T-helper 2 cell treated with Interferon-gamma antibody and Interleukin-4, amounts not matched to agents 5 μg/mL and 100 μg/mL, for 36 hours (primary cell): ENCODE results near the gene APOA1.

ENCODE experiments used
- DNase-seq: peaks from one replicate; pipeline ENCODE4 v3.0.0; 2021; ENCODE audit warnings: low spot score
- H3K27ac Mint-ChIP-seq: one replicate; pipeline ENCODE4 v1.8.0; 2021; ENCODE audit warnings: mild to moderate bottlenecking, mixed read lengths
- H3K27me3 Mint-ChIP-seq: one replicate; pipeline ENCODE4 v1.8.0; 2021; ENCODE audit warnings: low read depth, mixed read lengths
- H3K36me3 Mint-ChIP-seq: one replicate; pipeline ENCODE4 v1.8.0; 2021; ENCODE audit warnings: low read depth, mixed read lengths
- H3K4me1 Mint-ChIP-seq: one replicate; pipeline ENCODE4 v1.8.0; 2021; ENCODE audit warnings: low read depth, mixed read lengths
- H3K4me3 Mint-ChIP-seq: one replicate; pipeline ENCODE4 v1.8.0; 2022; ENCODE audit warnings: mild to moderate bottlenecking, moderate library complexity, mixed read lengths
- H3K9me3 Mint-ChIP-seq: one replicate; pipeline ENCODE4 v1.8.0; 2021; ENCODE audit warnings: mixed read lengths

The APOA1 gene

DNA sequence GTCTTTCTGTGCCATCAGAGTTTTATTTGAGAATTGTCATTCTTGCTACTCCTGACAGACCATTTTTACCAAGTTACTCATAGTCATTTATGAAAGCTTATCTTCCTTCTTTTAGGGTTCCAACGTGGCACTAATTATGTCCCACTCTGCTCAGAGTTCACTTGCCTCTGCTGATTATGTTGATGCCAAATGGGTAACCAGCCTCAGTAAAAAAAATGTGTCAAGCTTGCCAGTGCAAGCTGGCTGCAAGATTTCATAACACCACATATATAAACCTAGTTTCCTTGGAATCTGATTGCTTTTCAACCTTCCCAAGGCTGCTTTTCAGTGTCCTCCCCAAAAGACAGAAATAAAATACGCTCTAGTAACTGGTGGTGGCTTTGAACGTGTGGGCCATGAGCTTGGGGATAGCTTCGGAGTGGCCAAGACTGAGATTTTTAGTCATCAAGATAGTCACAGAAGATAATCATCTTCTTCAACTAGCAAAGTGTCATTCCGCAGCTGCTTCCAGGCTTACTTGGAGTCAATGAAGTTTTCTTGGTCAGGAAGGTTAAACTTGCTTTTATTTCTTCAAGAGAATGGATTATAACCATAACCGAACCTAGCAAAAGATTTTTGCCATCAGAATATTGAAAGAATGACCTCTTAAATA, 29.5 kb upstream of the APOA1 start:
- Mint-ChIP-seq H3K36me3 (peaks cover 40% of the 10 kb centered on the region), H3K9me3 (no peaks in the 10 kb centered on the region), H3K4me3 (no peak overlapping the region), H3K4me1 (peaks cover 4% of the 10 kb centered on the region), H3K27me3 (no peaks in the 10 kb centered on the region), H3K27ac (no peak overlapping the region)
- DNase-seq: no peak

- Mint-ChIP-seq H3K4me1 (peaks cover 7% of the 10 kb centered on the region), H3K9me3 (no peaks in the 10 kb centered on the region), H3K36me3 (peaks cover 41% of the 10 kb centered on the region), H3K4me3 (no peak overlapping the region), H3K27ac (no peak overlapping the region), H3K27me3 (no peaks in the 10 kb centered on the region)
- no peak for DNase-seq
These were observed 28.3 kb upstream of the APOA1 start for GRCh38 chr11:116865696-116866095.

DNA sequence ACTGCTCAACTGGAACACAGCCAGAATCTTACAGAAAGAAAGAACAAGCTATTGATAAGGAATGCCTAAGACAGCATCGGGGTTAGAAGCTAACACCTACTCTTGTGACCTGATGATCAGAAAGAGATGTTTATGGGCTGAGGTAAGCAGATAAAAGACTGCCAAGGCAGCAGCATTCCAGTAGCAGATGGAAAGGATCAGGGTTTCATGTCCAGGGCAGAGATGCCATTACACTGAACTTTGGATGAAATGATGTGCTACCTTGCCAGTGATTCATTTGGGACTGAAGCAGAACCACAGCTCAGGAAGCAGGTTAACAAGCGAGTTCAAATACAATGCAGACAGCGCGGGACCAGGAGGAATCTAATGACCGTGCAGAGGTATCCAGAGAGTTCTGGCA, 27.1 kb upstream of the APOA1 start:
- DNase-seq: no peak
- Mint-ChIP-seq H3K4me1 (peaks cover 4% of the 10 kb centered on the region), H3K27ac (no peak overlapping the region), H3K27me3 (no peaks in the 10 kb centered on the region), H3K9me3 (no peaks in the 10 kb centered on the region), H3K4me3 (no peak overlapping the region), H3K36me3 (peaks cover 38% of the 10 kb centered on the region)

DNA sequence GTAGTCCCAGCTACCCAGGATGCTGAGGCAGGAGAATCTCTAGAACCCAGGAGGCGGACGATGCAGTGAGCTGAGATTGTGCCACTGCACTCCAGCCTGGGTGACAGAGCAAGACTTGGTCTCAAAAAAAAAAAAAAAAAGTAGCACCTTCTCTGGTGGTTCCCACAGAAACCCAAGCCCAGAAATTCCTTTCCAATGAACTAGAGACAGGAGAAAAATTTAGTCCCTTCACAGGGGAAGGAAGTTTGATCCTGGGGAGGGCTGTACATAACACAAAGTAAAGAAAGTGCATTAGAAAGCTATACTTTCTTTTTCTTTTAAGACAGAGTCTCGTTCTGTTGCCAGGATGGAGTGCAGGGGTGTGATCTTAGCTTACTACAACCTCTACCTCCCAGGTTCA, 25.5 kb upstream of the APOA1 start:
- no peaks in the 10 kb centered on the region for H3K27me3 Mint-ChIP-seq
- H3K36me3 Mint-ChIP-seq: peaks cover 44% of the 10 kb centered on the region
- no peaks in the 10 kb centered on the region for H3K9me3 Mint-ChIP-seq
- H3K4me1 Mint-ChIP-seq: peaks cover 4% of the 10 kb centered on the region
- no peak overlapping the region for H3K27ac Mint-ChIP-seq
- no peak overlapping the region for H3K4me3 Mint-ChIP-seq
- DNase-seq: no peak

- Mint-ChIP-seq H3K4me3 (no peak overlapping the region), H3K9me3 (no peaks in the 10 kb centered on the region), H3K36me3 (peaks cover 49% of the 10 kb centered on the region), H3K27me3 (no peaks in the 10 kb centered on the region), H3K27ac (no peak overlapping the region), H3K4me1 (peaks cover 4% of the 10 kb centered on the region)
- DNase-seq: no peak
These were observed 24.8 kb upstream of the APOA1 start for GRCh38 chr11:116862185-116862584.

GRCh38 chr11:116861539-116861938, 24.1 kb upstream of the APOA1 start:
- peaks cover 49% of the 10 kb centered on the region for H3K36me3 Mint-ChIP-seq
- H3K27me3 Mint-ChIP-seq: no peaks in the 10 kb centered on the region
- H3K27ac Mint-ChIP-seq: peak overlapping the region; percentile 13
- DNase-seq: no peak
- peaks cover 5% of the 10 kb centered on the region for H3K4me1 Mint-ChIP-seq
- no peaks in the 10 kb centered on the region for H3K9me3 Mint-ChIP-seq
- no peak overlapping the region for H3K4me3 Mint-ChIP-seq

GRCh38 chr11:116860303-116860702, 22.9 kb upstream of the APOA1 start:
- H3K27ac Mint-ChIP-seq: no peak overlapping the region
- peaks cover 11% of the 10 kb centered on the region for H3K4me1 Mint-ChIP-seq
- DNase-seq: no peak
- H3K27me3 Mint-ChIP-seq: no peaks in the 10 kb centered on the region
- H3K36me3 Mint-ChIP-seq: peaks cover 49% of the 10 kb centered on the region
- no peaks in the 10 kb centered on the region for H3K9me3 Mint-ChIP-seq
- no peak overlapping the region for H3K4me3 Mint-ChIP-seq

- Mint-ChIP-seq H3K9me3 (no peaks in the 10 kb centered on the region), H3K4me3 (no peak overlapping the region), H3K27me3 (no peaks in the 10 kb centered on the region), H3K27ac (no peak overlapping the region), H3K36me3 (peaks cover 55% of the 10 kb centered on the region), H3K4me1 (peaks cover 18% of the 10 kb centered on the region)
- DNase-seq: no peak
These were observed 21.8 kb upstream of the APOA1 start for GRCh38 chr11:116859175-116859574.

- no peak overlapping the region for H3K27ac Mint-ChIP-seq
- peaks cover 30% of the 10 kb centered on the region for H3K4me1 Mint-ChIP-seq
- peaks cover 50% of the 10 kb centered on the region for H3K36me3 Mint-ChIP-seq
- no peak for DNase-seq
- no peak overlapping the region for H3K4me3 Mint-ChIP-seq
- no peaks in the 10 kb centered on the region for H3K9me3 Mint-ChIP-seq
- H3K27me3 Mint-ChIP-seq: no peaks in the 10 kb centered on the region
These were observed 20.5 kb upstream of the APOA1 start for GRCh38 chr11:116857936-116858335.

GRCh38 chr11:116857316-116857715, 19.9 kb upstream of the APOA1 start:
- no peaks in the 10 kb centered on the region for H3K9me3 Mint-ChIP-seq
- no peak overlapping the region for H3K27ac Mint-ChIP-seq

GRCh38 chr11:116856423-116856822, 19.0 kb upstream of the APOA1 start:
- Mint-ChIP-seq H3K27ac (peak overlapping the region; percentile 46), H3K4me3 (no peak overlapping the region)

More at GRCh38 chr11:116857316-116857715, 19.9 kb upstream of the APOA1 start:
- Mint-ChIP-seq H3K4me1 (peaks cover 37% of the 10 kb centered on the region), H3K36me3 (peaks cover 52% of the 10 kb centered on the region), H3K27me3 (no peaks in the 10 kb centered on the region), H3K4me3 (no peak overlapping the region)
- DNase-seq: no peak

DNA sequence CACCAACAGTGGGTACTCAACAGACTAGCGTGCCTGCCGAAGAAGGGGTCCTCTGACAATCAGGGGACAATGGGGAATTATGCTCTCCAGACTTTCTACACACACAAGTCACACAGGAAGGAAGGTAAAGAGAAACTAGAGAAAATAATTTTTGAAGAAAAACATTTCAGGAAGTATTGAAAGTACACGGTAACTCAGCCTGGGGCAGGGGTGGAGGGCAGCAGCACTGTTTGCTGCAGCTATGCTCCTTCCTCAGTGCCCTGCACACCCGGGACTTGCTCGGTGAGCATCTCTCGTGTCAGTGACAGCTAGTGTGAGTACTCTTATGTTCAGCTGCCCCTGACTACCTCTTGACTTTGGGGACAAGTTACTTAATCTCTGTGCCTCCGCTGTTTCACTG, 18.0 kb upstream of the APOA1 start:
- Mint-ChIP-seq H3K36me3 (peaks cover 41% of the 10 kb centered on the region), H3K4me1 (peaks cover 48% of the 10 kb centered on the region), H3K27me3 (no peaks in the 10 kb centered on the region), H3K27ac (peak overlapping the region; percentile 84), H3K4me3 (peak overlapping the region; percentile 52), H3K9me3 (no peaks in the 10 kb centered on the region)
- no peak for DNase-seq

More at GRCh38 chr11:116856423-116856822, 19.0 kb upstream of the APOA1 start:
- no peak for DNase-seq
- no peaks in the 10 kb centered on the region for H3K9me3 Mint-ChIP-seq
- H3K36me3 Mint-ChIP-seq: peaks cover 45% of the 10 kb centered on the region
- H3K27me3 Mint-ChIP-seq: no peaks in the 10 kb centered on the region
- H3K4me1 Mint-ChIP-seq: peaks cover 43% of the 10 kb centered on the region

- Mint-ChIP-seq H3K9me3 (no peaks in the 10 kb centered on the region), H3K36me3 (peaks cover 43% of the 10 kb centered on the region), H3K4me1 (peaks cover 58% of the 10 kb centered on the region), H3K27ac (peak overlapping the region; percentile 97), H3K27me3 (no peaks in the 10 kb centered on the region), H3K4me3 (peak overlapping the region; percentile 81)
- DNase-seq: peak; percentile 81
These were observed 16.1 kb upstream of the APOA1 start for GRCh38 chr11:116853461-116854073.

GRCh38 chr11:116852261-116853031, 15.0 kb upstream of the APOA1 start:
- Mint-ChIP-seq H3K27me3 (no peaks in the 10 kb centered on the region), H3K4me3 (peak overlapping the region; percentile 81), H3K9me3 (no peaks in the 10 kb centered on the region), H3K27ac (peak overlapping the region; percentile 97), H3K4me1 (peaks cover 58% of the 10 kb centered on the region), H3K36me3 (peaks cover 33% of the 10 kb centered on the region)
- DNase-seq: no peak
